ENCODE data around the gene AFAP1. TPM values are rescaled to one million over a fixed set of nuclear protein-coding genes. Genes with fewer than 3 reads are reported as not detected.

Gene AFAP1
- total RNA-seq, 1 donor from 2014 or later = 27.8 TPM

GRCh38 chr4:7810783-7811535 lies 128.7 kb downstream of the AFAP1 start:
- Mint-ChIP-seq H3K36me3 (ENCODE audit: low read depth, unreplicated experiment) (peaks cover 18% of the 10 kb centered on the region), H3K4me1 (ENCODE audit: unreplicated experiment) (peaks cover 11% of the 10 kb centered on the region), H3K9me3 (ENCODE audit: unreplicated experiment) (no peaks in the 10 kb centered on the region), H3K27me3 (ENCODE audit: unreplicated experiment) (peaks cover 1% of the 10 kb centered on the region), H3K27ac (ENCODE audit: unreplicated experiment) (no peak overlapping the region), H3K4me3 (ENCODE audit: unreplicated experiment) (no peak overlapping the region)
- TF ChIP-seq, protein P1, sequence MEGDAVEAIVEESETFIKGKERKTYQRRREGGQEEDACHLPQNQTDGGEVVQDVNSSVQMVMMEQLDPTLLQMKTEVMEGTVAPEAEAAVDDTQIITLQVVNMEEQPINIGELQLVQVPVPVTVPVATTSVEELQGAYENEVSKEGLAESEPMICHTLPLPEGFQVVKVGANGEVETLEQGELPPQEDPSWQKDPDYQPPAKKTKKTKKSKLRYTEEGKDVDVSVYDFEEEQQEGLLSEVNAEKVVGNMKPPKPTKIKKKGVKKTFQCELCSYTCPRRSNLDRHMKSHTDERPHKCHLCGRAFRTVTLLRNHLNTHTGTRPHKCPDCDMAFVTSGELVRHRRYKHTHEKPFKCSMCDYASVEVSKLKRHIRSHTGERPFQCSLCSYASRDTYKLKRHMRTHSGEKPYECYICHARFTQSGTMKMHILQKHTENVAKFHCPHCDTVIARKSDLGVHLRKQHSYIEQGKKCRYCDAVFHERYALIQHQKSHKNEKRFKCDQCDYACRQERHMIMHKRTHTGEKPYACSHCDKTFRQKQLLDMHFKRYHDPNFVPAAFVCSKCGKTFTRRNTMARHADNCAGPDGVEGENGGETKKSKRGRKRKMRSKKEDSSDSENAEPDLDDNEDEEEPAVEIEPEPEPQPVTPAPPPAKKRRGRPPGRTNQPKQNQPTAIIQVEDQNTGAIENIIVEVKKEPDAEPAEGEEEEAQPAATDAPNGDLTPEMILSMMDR (IDR thresholded peaks at IDR 0.05; ENCODE audit: unreplicated experiment) = no peak
- DNase-seq (ENCODE audit: low spot score) = no peak

DNA sequence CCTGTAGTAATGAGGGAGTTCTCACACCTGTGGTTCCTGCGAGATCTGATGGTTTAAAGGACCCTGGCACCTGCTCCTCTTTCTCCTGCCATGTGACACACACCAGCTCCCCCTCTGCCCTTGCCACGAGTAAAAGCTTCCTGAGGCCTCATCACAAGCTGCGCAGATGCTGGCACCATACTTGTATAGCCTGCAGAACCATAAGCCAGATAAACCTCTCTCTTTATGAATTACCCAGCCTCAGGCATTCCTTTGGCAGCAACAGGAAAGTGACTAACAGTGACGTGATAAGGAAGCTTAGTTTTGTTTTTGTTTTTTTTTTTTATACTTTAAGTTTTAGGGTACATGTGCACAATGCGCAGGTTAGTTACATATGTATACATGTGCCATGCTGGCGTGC lies 130.9 kb downstream of the AFAP1 start:
- Mint-ChIP-seq H3K4me3 (ENCODE audit: unreplicated experiment) (peak overlapping the region; percentile 15), H3K9me3 (ENCODE audit: unreplicated experiment) (no peaks in the 10 kb centered on the region), H3K27ac (ENCODE audit: unreplicated experiment) (no peak overlapping the region), H3K36me3 (ENCODE audit: low read depth, unreplicated experiment) (peaks cover 8% of the 10 kb centered on the region), H3K4me1 (ENCODE audit: unreplicated experiment) (peaks cover 17% of the 10 kb centered on the region), H3K27me3 (ENCODE audit: unreplicated experiment) (peaks cover 3% of the 10 kb centered on the region)
- DNase-seq (ENCODE audit: low spot score) = no peak
- TF ChIP-seq, protein P1 (IDR thresholded peaks at IDR 0.05; ENCODE audit: unreplicated experiment) = no peak

DNA sequence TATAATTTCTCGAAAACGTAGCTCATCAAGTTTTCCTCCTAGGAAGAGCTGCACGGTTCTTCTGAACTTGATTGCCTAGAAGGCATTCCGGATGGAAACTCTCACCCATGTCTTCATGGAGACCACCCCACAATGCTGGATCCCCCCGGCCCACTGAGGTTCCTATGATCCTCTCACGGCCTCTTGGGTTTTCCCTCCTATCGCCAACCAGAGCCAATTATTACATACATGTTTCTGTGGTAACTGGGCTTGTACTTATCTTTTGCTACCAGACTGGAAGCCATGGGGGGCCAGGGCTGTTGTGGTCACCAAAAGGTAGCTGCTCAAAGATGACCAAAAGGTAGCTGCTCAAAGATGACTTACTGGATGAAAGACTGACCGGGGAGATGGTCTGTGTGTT lies 131.5 kb downstream of the AFAP1 start:
- H3K9me3 Mint-ChIP-seq (ENCODE audit: unreplicated experiment) = no peaks in the 10 kb centered on the region
- no peak for DNase-seq (ENCODE audit: low spot score)
- no peak overlapping the region for H3K4me3 Mint-ChIP-seq (ENCODE audit: unreplicated experiment)
- H3K36me3 Mint-ChIP-seq (ENCODE audit: low read depth, unreplicated experiment) = peaks cover 8% of the 10 kb centered on the region
- H3K27ac Mint-ChIP-seq (ENCODE audit: unreplicated experiment) = no peak overlapping the region
- TF ChIP-seq, protein P1 (IDR thresholded peaks at IDR 0.05; ENCODE audit: unreplicated experiment) = no peak
- H3K27me3 Mint-ChIP-seq (ENCODE audit: unreplicated experiment) = peaks cover 3% of the 10 kb centered on the region
- peaks cover 17% of the 10 kb centered on the region for H3K4me1 Mint-ChIP-seq (ENCODE audit: unreplicated experiment)

GRCh38 chr4:7807351-7807921 lies 132.2 kb downstream of the AFAP1 start:
- Mint-ChIP-seq H3K4me3 (ENCODE audit: unreplicated experiment) (no peak overlapping the region), H3K4me1 (ENCODE audit: unreplicated experiment) (peaks cover 17% of the 10 kb centered on the region), H3K27me3 (ENCODE audit: unreplicated experiment) (peaks cover 3% of the 10 kb centered on the region), H3K9me3 (ENCODE audit: unreplicated experiment) (no peaks in the 10 kb centered on the region), H3K27ac (ENCODE audit: unreplicated experiment) (peak overlapping the region; percentile 16), H3K36me3 (ENCODE audit: low read depth, unreplicated experiment) (peaks cover 8% of the 10 kb centered on the region)
- DNase-seq (ENCODE audit: low spot score) = no peak
- TF ChIP-seq, protein P1 (IDR thresholded peaks at IDR 0.05; ENCODE audit: unreplicated experiment) = no peak

All from endothelial cell (in vitro differentiated cells).